ENCODE measurements around the gene PTPN6. TPM values are rescaled to one million over a fixed set of nuclear protein-coding genes. Genes with fewer than 3 reads are reported as not detected.

The PTPN6 gene
- total and polyA plus RNA-seq, 2 of the 13 experiments (the other 11 are each of a cell fraction or from before 2014, with no cell fraction given), result 10.5 to 10.6 TPM

DNA sequence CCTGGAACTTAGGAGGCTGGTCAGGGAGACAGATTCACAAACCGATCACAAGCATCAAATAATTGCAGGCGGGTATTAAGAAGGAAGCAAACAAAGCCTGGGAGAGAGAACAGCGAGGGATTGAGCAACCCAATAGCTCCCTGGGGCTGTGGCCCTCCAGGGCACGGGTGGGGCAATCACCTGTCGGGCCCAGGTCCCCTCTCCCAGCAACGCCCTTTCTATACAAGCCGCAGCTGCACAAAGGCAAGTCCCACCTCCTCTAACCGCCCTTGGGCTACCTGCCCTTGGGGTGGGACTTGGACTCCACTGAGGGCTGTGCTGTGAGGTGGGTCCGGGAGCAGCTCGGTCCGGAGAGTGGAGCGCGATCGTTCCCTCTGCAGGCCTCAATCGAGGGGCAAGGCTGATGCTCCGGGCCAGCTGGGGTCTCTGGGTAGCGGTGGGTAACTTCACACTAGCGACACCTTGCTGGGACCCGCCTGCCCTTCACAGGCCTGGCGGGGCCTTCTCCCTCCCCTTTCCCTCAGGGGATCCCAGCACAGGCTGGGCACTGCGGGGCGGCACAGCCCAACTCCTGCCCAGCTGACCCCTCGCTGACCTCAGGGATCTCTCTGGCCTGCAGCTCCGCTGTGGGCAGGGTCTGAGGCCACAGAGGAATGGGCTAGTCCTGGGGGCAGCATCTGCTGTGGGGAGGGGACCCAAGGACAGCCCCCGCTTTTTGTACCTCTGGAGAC, 11.3 kb downstream of the PTPN6 start (continued):
- TF ChIP-seq RNF2 (conservative IDR thresholded peaks at IDR 0.05; ENCODE audit: low read depth), result no peak
- TF ChIP-seq, protein P1, sequence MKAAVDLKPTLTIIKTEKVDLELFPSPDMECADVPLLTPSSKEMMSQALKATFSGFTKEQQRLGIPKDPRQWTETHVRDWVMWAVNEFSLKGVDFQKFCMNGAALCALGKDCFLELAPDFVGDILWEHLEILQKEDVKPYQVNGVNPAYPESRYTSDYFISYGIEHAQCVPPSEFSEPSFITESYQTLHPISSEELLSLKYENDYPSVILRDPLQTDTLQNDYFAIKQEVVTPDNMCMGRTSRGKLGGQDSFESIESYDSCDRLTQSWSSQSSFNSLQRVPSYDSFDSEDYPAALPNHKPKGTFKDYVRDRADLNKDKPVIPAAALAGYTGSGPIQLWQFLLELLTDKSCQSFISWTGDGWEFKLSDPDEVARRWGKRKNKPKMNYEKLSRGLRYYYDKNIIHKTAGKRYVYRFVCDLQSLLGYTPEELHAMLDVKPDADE (CRISPR knock-in tag; IDR thresholded peaks at IDR 0.05), result no peak
- TF ChIP-seq FOXA3 (CRISPR knock-in tag; IDR thresholded peaks at IDR 0.05), result no peak; the same call in 1 of the 2 replicates
- TF ChIP-seq ZNF460 (CRISPR knock-in tag; IDR thresholded peaks at IDR 0.05; ENCODE audit: borderline replicate concordance), result no peak
- peak; percentile 76 for TF ChIP-seq ZBTB33 (CRISPR knock-in tag; IDR thresholded peaks at IDR 0.05)
- TF ChIP-seq ZNF232 (CRISPR knock-in tag; IDR thresholded peaks at IDR 0.05; ENCODE audit: borderline replicate concordance), result no peak
- no peak for TF ChIP-seq TFAP4 (IDR thresholded peaks at IDR 0.05; ENCODE audit: borderline replicate concordance, low read depth)
- no peak for TF ChIP-seq ZNF580 (CRISPR knock-in tag; IDR thresholded peaks at IDR 0.05; ENCODE audit: borderline replicate concordance, low read depth)
- TF ChIP-seq ZNF256 (CRISPR knock-in tag; conservative IDR thresholded peaks at IDR 0.05), result no peak
- no peak for TF ChIP-seq ARID2 (CRISPR knock-in tag; IDR thresholded peaks at IDR 0.05; ENCODE audit: borderline replicate concordance)
- 0 out of 2 replicates have a peak, but pooled peaks have one; percentile 17 for TF ChIP-seq HOXA3 (CRISPR knock-in tag; IDR thresholded peaks at IDR 0.05)
- no peak for TF ChIP-seq HDAC2 (CRISPR knock-in tag; IDR thresholded peaks at IDR 0.05)
- no peak for TF ChIP-seq FOXP4 (CRISPR knock-in tag; IDR thresholded peaks at IDR 0.05)
- TF ChIP-seq PBX3 (CRISPR knock-in tag; IDR thresholded peaks at IDR 0.05; ENCODE audit: borderline replicate concordance), result no peak
- TF ChIP-seq ZBTB8A (CRISPR knock-in tag; IDR thresholded peaks at IDR 0.05; ENCODE audit: borderline replicate concordance, low read depth), result no peak
- TF ChIP-seq ZNF572 (CRISPR knock-in tag; IDR thresholded peaks at IDR 0.05), result 0 out of 2 replicates have a peak, but pooled peaks have one; percentile 35
- TF ChIP-seq, protein P2, sequence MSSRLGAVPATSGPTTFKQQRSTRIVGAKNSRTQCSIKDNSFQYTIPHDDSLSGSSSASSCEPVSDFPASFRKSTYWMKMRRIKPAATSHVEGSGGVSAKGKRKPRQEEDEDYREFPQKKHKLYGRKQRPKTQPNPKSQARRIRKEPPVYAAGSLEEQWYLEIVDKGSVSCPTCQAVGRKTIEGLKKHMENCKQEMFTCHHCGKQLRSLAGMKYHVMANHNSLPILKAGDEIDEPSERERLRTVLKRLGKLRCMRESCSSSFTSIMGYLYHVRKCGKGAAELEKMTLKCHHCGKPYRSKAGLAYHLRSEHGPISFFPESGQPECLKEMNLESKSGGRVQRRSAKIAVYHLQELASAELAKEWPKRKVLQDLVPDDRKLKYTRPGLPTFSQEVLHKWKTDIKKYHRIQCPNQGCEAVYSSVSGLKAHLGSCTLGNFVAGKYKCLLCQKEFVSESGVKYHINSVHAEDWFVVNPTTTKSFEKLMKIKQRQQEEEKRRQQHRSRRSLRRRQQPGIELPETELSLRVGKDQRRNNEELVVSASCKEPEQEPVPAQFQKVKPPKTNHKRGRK (CRISPR knock-in tag; IDR thresholded peaks at IDR 0.05), result no peak
- TF ChIP-seq, protein P3, sequence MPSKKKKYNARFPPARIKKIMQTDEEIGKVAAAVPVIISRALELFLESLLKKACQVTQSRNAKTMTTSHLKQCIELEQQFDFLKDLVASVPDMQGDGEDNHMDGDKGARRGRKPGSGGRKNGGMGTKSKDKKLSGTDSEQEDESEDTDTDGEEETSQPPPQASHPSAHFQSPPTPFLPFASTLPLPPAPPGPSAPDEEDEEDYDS (CRISPR knock-in tag; IDR thresholded peaks at IDR 0.05), result no peak
- no peak; the same call in 1 of the 2 replicates for TF ChIP-seq GATAD2A (CRISPR knock-in tag; IDR thresholded peaks at IDR 0.05)
- no peak for TF ChIP-seq ISL2 (CRISPR knock-in tag; IDR thresholded peaks at IDR 0.05)
